Liver (tissue), 9 donors: Measurements from ENCODE around the gene ZNF839. TPM values are rescaled to one million over a fixed set of nuclear protein-coding genes. Genes with fewer than 3 reads are reported as not detected.

Experiments used
- DNase-seq: peaks from one replicate; pipeline ENCODE4 v3.0.0-alpha.2; 2017; ENCODE audit warnings: low spot score
- H3K27ac ChIP-seq, 2 donors: one replicate each; pipeline ENCODE4 v1.7.0; 2013; ENCODE audit warnings: inconsistent platforms in 2 of 2, low read length in 2 of 2, control low read depth in 1 of 2, low read depth in 1 of 2, mild to moderate bottlenecking in 1 of 2
- H3K27me3 ChIP-seq, 4 donors: one replicate each; pipeline versions ENCODE4 v1.6.1 to v1.7.0; 2013; ENCODE audit warnings: low read length in 3 of 4, inconsistent platforms in 1 of 4, mild to moderate bottlenecking in 1 of 4, moderate library complexity in 1 of 4; ENCODE audit not compliant: control insufficient read depth in 4 of 4, insufficient read depth in 4 of 4
- H3K36me3 ChIP-seq, 4 donors: one replicate each; pipeline versions ENCODE4 v1.6.1 to v1.7.0; 2013; ENCODE audit warnings: low read length in 3 of 4, mild to moderate bottlenecking in 3 of 4, low read depth in 1 of 4, moderate library complexity in 1 of 4; ENCODE audit not compliant: control insufficient read depth in 4 of 4, insufficient read depth in 3 of 4
- H3K4me1 ChIP-seq, 4 donors: one replicate each; pipeline versions ENCODE4 v1.6.1 to v1.7.0; 2013; ENCODE audit warnings: low read length in 3 of 4, mild to moderate bottlenecking in 3 of 4, moderate library complexity in 1 of 4; ENCODE audit not compliant: control insufficient read depth in 4 of 4, insufficient read depth in 4 of 4
- H3K4me3 ChIP-seq, 3 donors: one replicate each; pipeline versions ENCODE4 v1.6.1 to v1.7.0; 2013; ENCODE audit warnings: low read length in 3 of 3, control low read depth in 1 of 3, low read depth in 1 of 3, mild to moderate bottlenecking in 1 of 3
- H3K9ac ChIP-seq, 2 donors: one replicate each; pipeline ENCODE4 v1.7.0; 2013; ENCODE audit warnings: low read length in 2 of 2, mild to moderate bottlenecking in 2 of 2, moderate library complexity in 2 of 2, control low read depth in 1 of 2, low read depth in 1 of 2
- H3K9me3 ChIP-seq, 4 donors: one replicate each; pipeline versions ENCODE4 v1.6.1 to v1.7.0; 2013; ENCODE audit warnings: low read length in 3 of 4; ENCODE audit not compliant: control insufficient read depth in 4 of 4
- EGR1 ChIP-seq, 2 donors: IDR thresholded peaks; 2 replicates each; pipeline ENCODE4 v1.6.1; 2016 to 2018; ENCODE audit warnings: antibody characterized with exemption in 2 of 2, low read depth in 2 of 2
- FOXA1 ChIP-seq: IDR thresholded peaks from 2 replicates; pipeline ENCODE4 v1.6.1; 2016; ENCODE audit warnings: antibody characterized with exemption
- FOXA2 ChIP-seq: IDR thresholded peaks from 2 replicates; pipeline ENCODE4 v1.6.1; 2016; ENCODE audit warnings: antibody characterized with exemption
- HNF4A ChIP-seq, 2 donors: conservative IDR thresholded peaks; 2 replicates each; pipeline ENCODE4 v1.6.1; 2016; ENCODE audit warnings: antibody characterized with exemption in 2 of 2, mild to moderate bottlenecking in 2 of 2
- HNF4G ChIP-seq: IDR thresholded peaks from 2 replicates; pipeline ENCODE4 v1.6.1; 2016; ENCODE audit warnings: antibody characterized with exemption
- JUND ChIP-seq, 2 donors: IDR thresholded peaks; 2 replicates each; pipeline ENCODE4 v1.6.1; 2016; ENCODE audit warnings: antibody characterized with exemption in 2 of 2
- NR2F2 ChIP-seq: IDR thresholded peaks from 2 replicates; pipeline ENCODE4 v1.6.1; 2016; ENCODE audit warnings: antibody characterized with exemption
- RAD21 ChIP-seq, 2 donors: IDR thresholded peaks; 2 replicates each; pipeline ENCODE4 v1.6.1; 2016; ENCODE audit warnings: antibody characterized with exemption in 2 of 2, mild to moderate bottlenecking in 2 of 2
- RXRA ChIP-seq, 2 donors: IDR thresholded peaks; 2 replicates each; pipeline ENCODE4 v1.6.1; 2017 to 2018; ENCODE audit warnings: antibody characterized with exemption in 2 of 2, mild to moderate bottlenecking in 1 of 2
- SP1 ChIP-seq: IDR thresholded peaks from 2 replicates; pipeline ENCODE4 v1.6.1; 2018; ENCODE audit warnings: antibody characterized with exemption, mild to moderate bottlenecking
- YY1 ChIP-seq: IDR thresholded peaks from 2 replicates; pipeline ENCODE4 v1.6.1; 2016; ENCODE audit warnings: antibody characterized with exemption, mild to moderate bottlenecking
- WGBS: extraction: QIAGEN DNeasy Blood & Tissue Kit; methylation state at CpG from one replicate; pipeline ENCODE4 v1.1.7; 2013; 5-methylcytosine and 5-hydroxymethylcytosine counted together
- polyA plus RNA-seq, 2 donors: library from polyadenylated mRNA; stranded (reverse) in 1 of 2; unstranded in 1 of 2; fragments of 200-250 nt in 1 of 2; fragments of >200 nt in 1 of 2; fragmentation: Nextera tagmentation in 1 of 2; extraction: Ambion mirVana in 1 of 2; gene quantifications; one replicate each; pipeline versions ENCODE4 v1.2.1 to v1.2.3, GENCODE V29; 2013 to 2015
- total RNA-seq, 2 donors: library from RNA; depleted of rRNA; stranded (reverse); fragments of >200 nt; gene quantifications; one replicate each; pipeline ENCODE4 v1.2.3, GENCODE V29; 2014
- TF ChIP-seq, protein P1 (sequence below): IDR thresholded peaks from 2 replicates; pipeline ENCODE4 v1.6.1; 2016; ENCODE audit warnings: antibody characterized with exemption
- TF ChIP-seq, protein P2 (sequence below): IDR thresholded peaks from 2 replicates; pipeline ENCODE4 v1.6.1; 2016; ENCODE audit warnings: antibody characterized with exemption, mild to moderate bottlenecking
- TF ChIP-seq, protein P3 (sequence below): IDR thresholded peaks from 2 replicates; pipeline ENCODE4 v1.6.1; 2016; ENCODE audit warnings: antibody characterized with exemption
- donor health status: healthy.
- donor health status: healthy.
- donor health status: healthy.
- donor health status: healthy.
- donor health status: healthy.

The ZNF839 gene
- total and polyA plus RNA-seq, 4 donors: 3.1 to 5.6 (median 4.3) TPM

DNA sequence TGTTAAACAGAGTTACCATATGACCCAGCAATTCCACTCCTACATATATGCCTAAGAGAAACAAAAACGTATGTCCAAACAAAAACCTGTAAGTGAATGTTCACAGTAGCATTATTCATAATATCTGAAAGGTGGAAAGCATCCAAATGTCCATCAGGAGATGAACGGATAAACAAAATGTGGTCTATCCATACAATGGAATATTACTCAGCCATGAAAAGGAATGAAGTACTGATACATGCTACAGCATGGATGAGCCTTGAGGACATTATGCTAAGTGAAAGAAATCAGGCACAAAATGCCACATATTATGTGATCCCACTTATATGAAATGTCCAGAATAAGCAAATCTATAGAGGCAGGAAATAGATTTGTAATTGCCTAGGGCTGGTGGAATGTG, 31.4 kb upstream of the ZNF839 start:
- Histone ChIP-seq H3K36me3 (no peaks in the 10 kb centered on the region), H3K4me1 (no peaks in the 10 kb centered on the region), H3K27ac (no peak overlapping the region), H3K27me3 (no peaks in the 10 kb centered on the region), H3K9ac (no peak overlapping the region), H3K4me3 (no peak overlapping the region), H3K9me3 (no peaks in the 10 kb centered on the region)
- DNase-seq: no peak
- 96% methylated on average over 2 of the region's 2 CpGs for WGBS
- TF ChIP-seq SP1 (no peak), JUND (IDR thresholded peaks at IDR 0.05) (no peak), YY1 (no peak), NR2F2 (no peak), EGR1 (IDR thresholded peaks at IDR 0.05; ENCODE audit: low read depth in 2 of 2) (no peak), HNF4G (no peak)

DNA sequence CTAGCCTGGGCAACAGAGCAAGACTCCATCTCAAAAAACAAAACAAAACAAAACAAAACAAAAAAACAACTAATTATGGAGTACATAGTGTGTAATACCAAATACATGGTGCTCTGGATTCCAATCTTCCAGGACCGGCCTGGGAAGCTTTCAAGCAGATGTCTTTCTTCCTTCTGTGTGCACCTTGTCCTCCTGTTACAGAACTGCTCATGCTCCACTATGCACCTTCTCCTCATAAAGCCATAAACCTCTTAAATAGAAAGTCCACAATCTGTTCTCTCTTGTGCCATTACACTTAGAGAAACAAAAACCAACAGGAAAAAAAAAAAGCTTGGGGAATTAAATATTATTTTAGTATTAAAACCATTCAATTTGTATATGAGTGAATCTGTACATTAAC, 27.1 kb upstream of the ZNF839 start:
- Histone ChIP-seq H3K4me1 (peaks cover 0 to 7% (median 3%) of the 10 kb centered on the region in 4 donors), H3K9me3 (no peaks in the 10 kb centered on the region), H3K4me3 (no peak overlapping the region), H3K9ac (no peak overlapping the region), H3K27ac (no peak overlapping the region), H3K36me3 (no peaks in the 10 kb centered on the region), H3K27me3 (no peaks in the 10 kb centered on the region)
- DNase-seq: no peak
- TF ChIP-seq HNF4G: no peak
- no peak for TF ChIP-seq RXRA (IDR thresholded peaks at IDR 0.05)
- TF ChIP-seq, protein P1, sequence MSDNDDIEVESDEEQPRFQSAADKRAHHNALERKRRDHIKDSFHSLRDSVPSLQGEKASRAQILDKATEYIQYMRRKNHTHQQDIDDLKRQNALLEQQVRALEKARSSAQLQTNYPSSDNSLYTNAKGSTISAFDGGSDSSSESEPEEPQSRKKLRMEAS: no peak
- TF ChIP-seq, protein P2, sequence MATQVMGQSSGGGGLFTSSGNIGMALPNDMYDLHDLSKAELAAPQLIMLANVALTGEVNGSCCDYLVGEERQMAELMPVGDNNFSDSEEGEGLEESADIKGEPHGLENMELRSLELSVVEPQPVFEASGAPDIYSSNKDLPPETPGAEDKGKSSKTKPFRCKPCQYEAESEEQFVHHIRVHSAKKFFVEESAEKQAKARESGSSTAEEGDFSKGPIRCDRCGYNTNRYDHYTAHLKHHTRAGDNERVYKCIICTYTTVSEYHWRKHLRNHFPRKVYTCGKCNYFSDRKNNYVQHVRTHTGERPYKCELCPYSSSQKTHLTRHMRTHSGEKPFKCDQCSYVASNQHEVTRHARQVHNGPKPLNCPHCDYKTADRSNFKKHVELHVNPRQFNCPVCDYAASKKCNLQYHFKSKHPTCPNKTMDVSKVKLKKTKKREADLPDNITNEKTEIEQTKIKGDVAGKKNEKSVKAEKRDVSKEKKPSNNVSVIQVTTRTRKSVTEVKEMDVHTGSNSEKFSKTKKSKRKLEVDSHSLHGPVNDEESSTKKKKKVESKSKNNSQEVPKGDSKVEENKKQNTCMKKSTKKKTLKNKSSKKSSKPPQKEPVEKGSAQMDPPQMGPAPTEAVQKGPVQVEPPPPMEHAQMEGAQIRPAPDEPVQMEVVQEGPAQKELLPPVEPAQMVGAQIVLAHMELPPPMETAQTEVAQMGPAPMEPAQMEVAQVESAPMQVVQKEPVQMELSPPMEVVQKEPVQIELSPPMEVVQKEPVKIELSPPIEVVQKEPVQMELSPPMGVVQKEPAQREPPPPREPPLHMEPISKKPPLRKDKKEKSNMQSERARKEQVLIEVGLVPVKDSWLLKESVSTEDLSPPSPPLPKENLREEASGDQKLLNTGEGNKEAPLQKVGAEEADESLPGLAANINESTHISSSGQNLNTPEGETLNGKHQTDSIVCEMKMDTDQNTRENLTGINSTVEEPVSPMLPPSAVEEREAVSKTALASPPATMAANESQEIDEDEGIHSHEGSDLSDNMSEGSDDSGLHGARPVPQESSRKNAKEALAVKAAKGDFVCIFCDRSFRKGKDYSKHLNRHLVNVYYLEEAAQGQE: no peak
- TF ChIP-seq, protein P3, sequence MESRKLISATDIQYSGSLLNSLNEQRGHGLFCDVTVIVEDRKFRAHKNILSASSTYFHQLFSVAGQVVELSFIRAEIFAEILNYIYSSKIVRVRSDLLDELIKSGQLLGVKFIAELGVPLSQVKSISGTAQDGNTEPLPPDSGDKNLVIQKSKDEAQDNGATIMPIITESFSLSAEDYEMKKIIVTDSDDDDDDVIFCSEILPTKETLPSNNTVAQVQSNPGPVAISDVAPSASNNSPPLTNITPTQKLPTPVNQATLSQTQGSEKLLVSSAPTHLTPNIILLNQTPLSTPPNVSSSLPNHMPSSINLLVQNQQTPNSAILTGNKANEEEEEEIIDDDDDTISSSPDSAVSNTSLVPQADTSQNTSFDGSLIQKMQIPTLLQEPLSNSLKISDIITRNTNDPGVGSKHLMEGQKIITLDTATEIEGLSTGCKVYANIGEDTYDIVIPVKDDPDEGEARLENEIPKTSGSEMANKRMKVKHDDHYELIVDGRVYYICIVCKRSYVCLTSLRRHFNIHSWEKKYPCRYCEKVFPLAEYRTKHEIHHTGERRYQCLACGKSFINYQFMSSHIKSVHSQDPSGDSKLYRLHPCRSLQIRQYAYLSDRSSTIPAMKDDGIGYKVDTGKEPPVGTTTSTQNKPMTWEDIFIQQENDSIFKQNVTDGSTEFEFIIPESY: no peak
- TF ChIP-seq YY1: no peak
- WGBS: 90% methylated on average over 1 of the region's 1 CpG

DNA sequence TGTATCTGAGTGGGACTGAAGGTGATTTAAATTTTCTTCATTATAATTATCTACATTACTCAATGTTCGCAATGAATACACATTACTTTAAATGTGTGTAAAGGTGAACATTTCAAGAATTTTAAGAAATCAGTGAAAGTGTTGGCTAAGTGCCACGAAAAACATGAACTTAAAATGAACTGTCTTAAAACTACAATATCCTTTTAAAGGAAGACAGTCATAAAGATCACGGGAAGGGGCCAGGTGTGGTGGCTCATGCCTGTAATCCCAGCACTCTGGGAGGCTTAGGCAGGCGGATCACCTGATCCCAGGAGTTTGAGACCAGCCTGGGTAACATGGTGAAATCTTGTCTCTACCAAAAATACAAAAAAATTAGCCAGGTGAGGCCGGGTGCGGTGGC, 25.8 kb upstream of the ZNF839 start:
- Histone ChIP-seq H3K27ac (no peak overlapping the region), H3K9ac (no peak overlapping the region), H3K9me3 (no peaks in the 10 kb centered on the region), H3K4me3 (no peak overlapping the region), H3K36me3 (no peaks in the 10 kb centered on the region), H3K27me3 (no peaks in the 10 kb centered on the region), H3K4me1 (peaks cover 0 to 7% (median 3%) of the 10 kb centered on the region in 4 donors)
- WGBS: 89% methylated on average over 6 of the region's 6 CpGs
- no peak for TF ChIP-seq RAD21 (IDR thresholded peaks at IDR 0.05)
- TF ChIP-seq JUND (IDR thresholded peaks at IDR 0.05): no peak
- TF ChIP-seq FOXA1: no peak
- no peak for TF ChIP-seq NR2F2
- TF ChIP-seq, protein P1: no peak
- TF ChIP-seq, protein P3: no peak
- TF ChIP-seq SP1: no peak
- no peak for TF ChIP-seq HNF4A (conservative IDR thresholded peaks at IDR 0.05)
- TF ChIP-seq EGR1 (IDR thresholded peaks at IDR 0.05; ENCODE audit: low read depth in 2 of 2): no peak
- TF ChIP-seq FOXA2: no peak
- TF ChIP-seq, protein P2: no peak
- no peak for DNase-seq
